Endothelial cell of umbilical vein (primary cell): ENCODE measurements around the gene SLC30A4. TPM values are rescaled to one million over a fixed set of nuclear protein-coding genes. Genes with fewer than 3 reads are reported as not detected.

Experiments used
- BruUV-seq: library from RNA; stranded (reverse); fragments of 400-500 nt; replicated peaks from 2 replicates; lab custom pipeline; 2021; lab: Mats Ljungman, UMichigan
- CTCF ChIA-PET: fragments of 300-600, 350-600 bp; sonication (Branson Sonifier 250); formaldehyde crosslinking; loops from one replicate; lab custom pipeline; 2021; ENCODE audit warnings: antibody characterized with exemption, inconsistent platforms; lab: Charles Lee
- POLR2A ChIA-PET: fragments of 300-600, 350-600 bp; sonication (Branson Sonifier 250); formaldehyde crosslinking; loops from one replicate; lab custom pipeline; 2021; ENCODE audit warnings: antibody characterized with exemption, inconsistent platforms; lab: Charles Lee
- DNase-seq: peaks from one replicate; pipeline ENCODE4 v3.0.0-alpha.2; 2011; ENCODE audit warnings: low read depth, low spot score
- FAIRE-seq: peaks from 2 replicates; lab custom pipeline; 2011; peaks lifted over from hg19 to GRCh38; lab: Jason Lieb, UNC
- H2AFZ ChIP-seq: 2 replicates; pipeline ENCODE4 v1.6.0; 2012; ENCODE audit warnings: low read depth, low read length, control low read depth, inconsistent platforms
- H3K27ac ChIP-seq: 2 replicates; pipeline ENCODE4 v1.5.1; 2011; ENCODE audit warnings: low read depth, mild to moderate bottlenecking, control low read depth, low read length, moderate library complexity; ENCODE audit not compliant: insufficient read depth
- H3K27me3 ChIP-seq, 2 experiments: 2 replicates each; pipeline versions ENCODE4 v1.6.0 to v1.6.1; 2011; ENCODE audit warnings: low read length in 2 of 2, mixed read lengths in 1 of 2; ENCODE audit not compliant: control insufficient read depth in 2 of 2, insufficient read depth in 2 of 2
- H3K36me3 ChIP-seq, 2 experiments: 2 replicates in 1 of 2; 3 replicates in 1 of 2; pipeline ENCODE4 v1.5.1; 2011; ENCODE audit warnings: low read length in 2 of 2, mild to moderate bottlenecking in 1 of 2, moderate library complexity in 1 of 2; ENCODE audit not compliant: control insufficient read depth in 2 of 2, insufficient read depth in 2 of 2; ENCODE audit errors: extremely low read depth in 1 of 2
- H3K4me1 ChIP-seq: 3 replicates; pipeline ENCODE4 v1.5.1; 2011; ENCODE audit warnings: mild to moderate bottlenecking, low read length; ENCODE audit not compliant: control insufficient read depth, insufficient read depth; ENCODE audit errors: extremely low read depth
- H3K4me2 ChIP-seq: 2 replicates; pipeline ENCODE4 v1.6.1; 2011; ENCODE audit warnings: low read length, control low read depth, mixed read lengths; ENCODE audit not compliant: insufficient read depth
- H3K4me3 ChIP-seq, 3 experiments: fragments of 200-600 bp in 1 of 3; sonication (generic), shearing (Covaris generic) in 1 of 3; replicated peaks in 1 of 3; 2 replicates each; pipeline ENCODE4 v1.5.1; 2011 to 2016; ENCODE audit warnings: control low read depth in 3 of 3, low read length in 3 of 3, mild to moderate bottlenecking in 2 of 3, inconsistent platforms in 1 of 3, low read depth in 1 of 3, moderate library complexity in 1 of 3; ENCODE audit not compliant: insufficient read depth in 1 of 3
- H3K79me2 ChIP-seq: 2 replicates; pipeline ENCODE4 v1.6.0; 2012; ENCODE audit warnings: low read length, inconsistent platforms; ENCODE audit not compliant: control insufficient read depth, insufficient read depth
- H3K9ac ChIP-seq: replicated peaks from 2 replicates; pipeline ENCODE3; 2011; ENCODE audit warnings: low read length, control low read depth; ENCODE audit not compliant: insufficient read depth; ENCODE audit errors: extremely low read depth
- H3K9me1 ChIP-seq: replicated peaks from 3 replicates; pipeline ENCODE4 v1.6.0; 2011; ENCODE audit warnings: mild to moderate bottlenecking, low read length; ENCODE audit not compliant: control insufficient read depth, insufficient read depth; ENCODE audit errors: extremely low read depth
- H3K9me3 ChIP-seq: replicated peaks from 2 replicates; pipeline ENCODE4 v1.5.1; 2012; ENCODE audit warnings: low read length, inconsistent platforms; ENCODE audit not compliant: control insufficient read depth, insufficient read depth
- H4K20me1 ChIP-seq: replicated peaks from 2 replicates; pipeline ENCODE3; 2011; ENCODE audit warnings: mild to moderate bottlenecking, low read length; ENCODE audit not compliant: control insufficient read depth, insufficient read depth; ENCODE audit errors: extremely low read depth
- CTCF ChIP-seq, 2 donors: IDR thresholded peaks; 1 replicate in 1 of 2; 2 replicates in 1 of 2; pipeline ENCODE4 v1.5.1; 2011; ENCODE audit warnings: low read length in 2 of 2, mild to moderate bottlenecking in 2 of 2, moderate library complexity in 2 of 2, control low read depth in 1 of 2, inconsistent platforms in 1 of 2, low read depth in 1 of 2; ENCODE audit not compliant: insufficient read depth in 1 of 2; ENCODE audit errors: extremely low read depth in 1 of 2
- EZH2 ChIP-seq: IDR thresholded peaks from 2 replicates; pipeline ENCODE4 v1.6.1; 2012; ENCODE audit warnings: borderline replicate concordance, low read depth, mild to moderate bottlenecking, moderate library complexity, low read length, inconsistent platforms; ENCODE audit not compliant: severe bottlenecking
- FOS ChIP-seq: IDR thresholded peaks from 2 replicates; pipeline ENCODE4 v1.6.1; 2011; ENCODE audit warnings: mild to moderate bottlenecking, low read length, moderate library complexity, borderline replicate concordance; ENCODE audit not compliant: insufficient read depth
- GATA2 ChIP-seq: IDR thresholded peaks from 2 replicates; pipeline ENCODE4 v1.7.0; 2011; ENCODE audit warnings: low read depth, mild to moderate bottlenecking, moderate library complexity, mixed read lengths, low read length; ENCODE audit not compliant: insufficient read length, insufficient read depth
- JUN ChIP-seq: IDR thresholded peaks from 2 replicates; pipeline ENCODE4 v1.6.1; 2011; ENCODE audit warnings: borderline replicate concordance, low read depth; ENCODE audit not compliant: insufficient read length, insufficient read depth
- MYC ChIP-seq: IDR thresholded peaks from one replicate; pipeline ENCODE4 v1.6.1; 2011; ENCODE audit warnings: mild to moderate bottlenecking, low read depth, low read length
- POLR2A ChIP-seq: IDR thresholded peaks from 2 replicates; pipeline ENCODE4 v1.6.1; 2012; ENCODE audit warnings: low read depth, mild to moderate bottlenecking, control low read depth, low read length
- POLR2AphosphoS5 ChIP-seq: IDR thresholded peaks from 2 replicates; pipeline ENCODE4 v1.6.1; 2012; ENCODE audit warnings: low read depth, mild to moderate bottlenecking, control low read depth, low read length, moderate library complexity; ENCODE audit not compliant: insufficient read depth
- dilution Hi-C: fragments of 300-500 bp; cut with MboI; formaldehyde crosslinking; loops from one replicate; pipeline ENCODE4 v1.15.0; 2019; ENCODE audit warnings: low sequenced_read_pairs; ENCODE audit not compliant: extremely low pct_ligation_motif_present
- intact Hi-C: fragments of 100-400 bp; cut with micrococcal nuclease; formaldehyde crosslinking; loops from one replicate; pipeline ENCODE4 v1.10.0; 2022
- polyA plus RNA-seq, 4 experiments: library from polyadenylated mRNA; depleted of rRNA in 3 of 4; stranded (reverse) in 3 of 4; unstranded in 1 of 4; fragments of >200 nt; gene quantifications; 2 replicates each; pipeline versions ENCODE4 v1.2.1 to v1.2.3, GENCODE V29; 2011 to 2012; ENCODE audit warnings: missing spikeins in 1 of 4
- total RNA-seq: library from RNA; stranded (reverse); gene quantifications from 2 replicates; pipeline ENCODE4 v1.2.3, GENCODE V29; 2021
- TF ChIP-seq, protein P1 (sequence below): IDR thresholded peaks from 2 replicates; pipeline ENCODE4 v1.6.1; 2011; ENCODE audit not compliant: insufficient read depth, insufficient read length

The SLC30A4 gene
- total and polyA plus RNA-seq, 2 donors (not counting 3 experiments of a cell fraction or from before 2014, with no cell fraction given): 2.7 to 3.9 TPM

DNA sequence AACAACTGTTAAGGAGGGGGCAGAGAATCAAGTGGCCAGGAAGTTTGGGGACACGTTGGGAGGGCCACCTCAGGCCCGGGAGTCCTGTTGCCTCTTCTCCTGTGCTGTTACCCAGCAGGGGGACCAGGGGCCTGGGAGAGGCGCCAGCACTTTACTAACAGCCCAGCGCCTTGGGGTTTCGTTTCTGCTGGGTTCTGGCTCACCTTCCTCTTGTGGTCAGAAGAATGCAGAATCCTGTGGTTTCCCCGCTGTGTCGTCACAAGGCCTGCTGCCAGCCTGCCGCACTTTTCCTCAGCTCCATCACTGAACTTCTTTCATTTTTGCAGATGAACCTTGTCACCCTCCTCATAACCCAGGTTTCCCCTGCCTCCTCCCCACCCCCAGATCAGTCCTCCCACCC, 67.7 kb downstream of the SLC30A4 start:
- intact Hi-C loops: loop anchor here (5.0 kb wide), 1 partner anchor 33 kb away; no protein-coding TSS in a partner anchor
- no TSS peak for BruUV-seq

More for the DNA sequence above, 67.7 kb downstream of the SLC30A4 start:
- H3K27me3 ChIP-seq: peaks cover 2 to 3% of the 10 kb centered on the region in 2 experiments
- no peaks in the 10 kb centered on the region for H3K9me1 ChIP-seq
- no peak overlapping the region for H2AFZ ChIP-seq
- TF ChIP-seq, protein P1, sequence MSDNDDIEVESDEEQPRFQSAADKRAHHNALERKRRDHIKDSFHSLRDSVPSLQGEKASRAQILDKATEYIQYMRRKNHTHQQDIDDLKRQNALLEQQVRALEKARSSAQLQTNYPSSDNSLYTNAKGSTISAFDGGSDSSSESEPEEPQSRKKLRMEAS: no peak
- no peak for TF ChIP-seq CTCF (IDR thresholded peaks at IDR 0.05; ENCODE audit: extremely low read depth in 1 of 2, insufficient read depth in 1 of 2, low read depth in 1 of 2, low read length in 2 of 2)
- TF ChIP-seq GATA2: no peak
- TF ChIP-seq JUN: no peak
- no peak for TF ChIP-seq POLR2AphosphoS5
- no peak for TF ChIP-seq POLR2A
- TF ChIP-seq MYC: no peak
- no peak for TF ChIP-seq FOS
- TF ChIP-seq EZH2: no peak
- ChIA-PET CTCF (interaction anchor here (0.7 to 2.3 kb wide), 6 partner anchors 11 to 292 kb away, joined by 3 to 11 read pairs (median 4); no protein-coding TSS in a partner anchor), POLR2A (no interaction called here)
- H3K36me3 ChIP-seq: no peaks in the 10 kb centered on the region
- no peak overlapping the region for H3K27ac ChIP-seq
- no peak overlapping the region for H3K4me2 ChIP-seq
- H4K20me1 ChIP-seq: no peaks in the 10 kb centered on the region
- H3K4me3 ChIP-seq: no peak overlapping the region
- peaks cover 12% of the 10 kb centered on the region for H3K4me1 ChIP-seq
- no peak for FAIRE-seq
- dilution Hi-C loops: no loop called here
- DNase-seq: no peak
- H3K9me3 ChIP-seq: no peaks in the 10 kb centered on the region
- H3K9ac ChIP-seq: no peak overlapping the region
- H3K79me2 ChIP-seq: no peaks in the 10 kb centered on the region
